Ishikawa (cell line): ENCODE measurements around the gene DENND4A.

Experiments
- CEBPB ChIP-seq: IDR thresholded peaks from 2 replicates; pipeline ENCODE4 v1.6.1; 2012
- CREB1 ChIP-seq: IDR thresholded peaks from 2 replicates; pipeline ENCODE4 v1.6.1; 2012; ENCODE audit warnings: low read depth
- EGR1 ChIP-seq: IDR thresholded peaks from 2 replicates; pipeline ENCODE4 v1.6.1; 2012
- EP300 ChIP-seq: IDR thresholded peaks from 2 replicates; pipeline ENCODE4 v1.6.1; 2012; ENCODE audit warnings: borderline replicate concordance
- FOXM1 ChIP-seq: IDR thresholded peaks from 2 replicates; pipeline ENCODE4 v1.6.1; 2012; ENCODE audit warnings: low read depth, borderline replicate concordance
- NFIC ChIP-seq: IDR thresholded peaks from 2 replicates; pipeline ENCODE4 v1.6.1; 2012
- RAD21 ChIP-seq: IDR thresholded peaks from 2 replicates; pipeline ENCODE4 v1.6.1; 2012; ENCODE audit warnings: low read depth
- TAF1 ChIP-seq: IDR thresholded peaks from 2 replicates; pipeline ENCODE4 v1.6.1; 2012; ENCODE audit warnings: low read depth, mild to moderate bottlenecking
- TCF12 ChIP-seq: IDR thresholded peaks from 2 replicates; pipeline ENCODE4 v1.6.1; 2012; ENCODE audit warnings: low read depth
- TEAD4 ChIP-seq: IDR thresholded peaks from 2 replicates; pipeline ENCODE4 v1.6.1; 2012
- YY1 ChIP-seq: IDR thresholded peaks from 2 replicates; pipeline ENCODE4 v1.6.1; 2012; ENCODE audit warnings: low read depth
- ZBTB7A ChIP-seq: IDR thresholded peaks from 2 replicates; pipeline ENCODE4 v1.6.1; 2012; ENCODE audit warnings: low read depth
- TF ChIP-seq, protein P1 (sequence below): IDR thresholded peaks from 2 replicates; pipeline ENCODE4 v1.6.1; 2012
- TF ChIP-seq, protein P2 (sequence below): IDR thresholded peaks from 2 replicates; pipeline ENCODE4 v1.6.1; 2012; ENCODE audit warnings: low read depth, mild to moderate bottlenecking
- TF ChIP-seq, protein P3 (sequence below): IDR thresholded peaks from 2 replicates; pipeline ENCODE4 v1.6.1; 2012

The DENND4A gene

DNA sequence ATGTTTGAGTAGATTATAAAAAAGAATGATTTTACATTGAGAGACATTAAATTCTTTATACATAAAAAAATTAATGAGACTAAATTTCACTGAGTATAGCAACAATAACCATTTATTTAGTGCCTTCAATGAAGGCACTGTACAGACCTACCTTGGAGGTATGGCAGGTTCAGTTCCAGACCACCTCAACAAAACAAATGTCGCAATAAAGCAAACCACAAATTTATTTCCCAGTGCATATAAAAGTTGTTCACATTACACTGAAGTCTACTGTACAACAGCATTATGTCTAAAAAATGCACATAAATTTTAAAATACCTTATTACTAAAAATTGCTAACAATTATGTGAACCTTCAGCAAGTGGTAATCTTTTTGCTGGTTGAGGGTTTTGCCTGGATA lies 111.5 kb downstream of the DENND4A start:
- TF ChIP-seq CREB1, result no peak
- TF ChIP-seq ZBTB7A, result no peak
- no peak for TF ChIP-seq TCF12
- TF ChIP-seq, protein P1, sequence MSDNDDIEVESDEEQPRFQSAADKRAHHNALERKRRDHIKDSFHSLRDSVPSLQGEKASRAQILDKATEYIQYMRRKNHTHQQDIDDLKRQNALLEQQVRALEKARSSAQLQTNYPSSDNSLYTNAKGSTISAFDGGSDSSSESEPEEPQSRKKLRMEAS, result no peak
- TF ChIP-seq TAF1, result no peak
- TF ChIP-seq CEBPB, result no peak
- TF ChIP-seq, protein P2, sequence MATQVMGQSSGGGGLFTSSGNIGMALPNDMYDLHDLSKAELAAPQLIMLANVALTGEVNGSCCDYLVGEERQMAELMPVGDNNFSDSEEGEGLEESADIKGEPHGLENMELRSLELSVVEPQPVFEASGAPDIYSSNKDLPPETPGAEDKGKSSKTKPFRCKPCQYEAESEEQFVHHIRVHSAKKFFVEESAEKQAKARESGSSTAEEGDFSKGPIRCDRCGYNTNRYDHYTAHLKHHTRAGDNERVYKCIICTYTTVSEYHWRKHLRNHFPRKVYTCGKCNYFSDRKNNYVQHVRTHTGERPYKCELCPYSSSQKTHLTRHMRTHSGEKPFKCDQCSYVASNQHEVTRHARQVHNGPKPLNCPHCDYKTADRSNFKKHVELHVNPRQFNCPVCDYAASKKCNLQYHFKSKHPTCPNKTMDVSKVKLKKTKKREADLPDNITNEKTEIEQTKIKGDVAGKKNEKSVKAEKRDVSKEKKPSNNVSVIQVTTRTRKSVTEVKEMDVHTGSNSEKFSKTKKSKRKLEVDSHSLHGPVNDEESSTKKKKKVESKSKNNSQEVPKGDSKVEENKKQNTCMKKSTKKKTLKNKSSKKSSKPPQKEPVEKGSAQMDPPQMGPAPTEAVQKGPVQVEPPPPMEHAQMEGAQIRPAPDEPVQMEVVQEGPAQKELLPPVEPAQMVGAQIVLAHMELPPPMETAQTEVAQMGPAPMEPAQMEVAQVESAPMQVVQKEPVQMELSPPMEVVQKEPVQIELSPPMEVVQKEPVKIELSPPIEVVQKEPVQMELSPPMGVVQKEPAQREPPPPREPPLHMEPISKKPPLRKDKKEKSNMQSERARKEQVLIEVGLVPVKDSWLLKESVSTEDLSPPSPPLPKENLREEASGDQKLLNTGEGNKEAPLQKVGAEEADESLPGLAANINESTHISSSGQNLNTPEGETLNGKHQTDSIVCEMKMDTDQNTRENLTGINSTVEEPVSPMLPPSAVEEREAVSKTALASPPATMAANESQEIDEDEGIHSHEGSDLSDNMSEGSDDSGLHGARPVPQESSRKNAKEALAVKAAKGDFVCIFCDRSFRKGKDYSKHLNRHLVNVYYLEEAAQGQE, result no peak
- TF ChIP-seq RAD21, result no peak

DNA sequence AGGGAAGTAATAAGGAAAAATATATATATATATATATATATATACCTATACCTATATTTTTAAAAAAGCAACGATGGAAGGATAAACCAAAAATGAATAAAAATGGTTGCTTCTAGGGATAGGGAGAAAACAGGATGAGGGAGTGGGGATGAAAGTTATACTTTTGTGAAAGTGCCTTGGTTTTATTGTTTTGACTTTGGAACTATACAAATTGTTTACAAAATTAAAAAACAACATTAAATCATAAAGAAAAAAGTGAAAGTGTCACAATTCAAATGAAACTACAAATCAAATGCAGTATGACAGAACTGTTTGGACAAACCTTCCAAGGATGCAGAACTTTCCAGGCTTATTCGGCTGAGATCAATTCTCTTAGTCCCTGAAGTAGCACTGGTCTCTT lies 116.0 kb downstream of the DENND4A start:
- TF ChIP-seq, protein P2, result no peak
- TF ChIP-seq NFIC (no peak), TAF1 (no peak), YY1 (no peak), RAD21 (no peak), EP300 (no peak), EGR1 (no peak), CEBPB (no peak), TEAD4 (no peak), TCF12 (no peak), ZBTB7A (no peak), FOXM1 (no peak), CREB1 (no peak)
- TF ChIP-seq, protein P3, sequence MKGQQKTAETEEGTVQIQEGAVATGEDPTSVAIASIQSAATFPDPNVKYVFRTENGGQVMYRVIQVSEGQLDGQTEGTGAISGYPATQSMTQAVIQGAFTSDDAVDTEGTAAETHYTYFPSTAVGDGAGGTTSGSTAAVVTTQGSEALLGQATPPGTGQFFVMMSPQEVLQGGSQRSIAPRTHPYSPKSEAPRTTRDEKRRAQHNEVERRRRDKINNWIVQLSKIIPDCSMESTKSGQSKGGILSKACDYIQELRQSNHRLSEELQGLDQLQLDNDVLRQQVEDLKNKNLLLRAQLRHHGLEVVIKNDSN, result no peak
- TF ChIP-seq, protein P1, result no peak

DNA sequence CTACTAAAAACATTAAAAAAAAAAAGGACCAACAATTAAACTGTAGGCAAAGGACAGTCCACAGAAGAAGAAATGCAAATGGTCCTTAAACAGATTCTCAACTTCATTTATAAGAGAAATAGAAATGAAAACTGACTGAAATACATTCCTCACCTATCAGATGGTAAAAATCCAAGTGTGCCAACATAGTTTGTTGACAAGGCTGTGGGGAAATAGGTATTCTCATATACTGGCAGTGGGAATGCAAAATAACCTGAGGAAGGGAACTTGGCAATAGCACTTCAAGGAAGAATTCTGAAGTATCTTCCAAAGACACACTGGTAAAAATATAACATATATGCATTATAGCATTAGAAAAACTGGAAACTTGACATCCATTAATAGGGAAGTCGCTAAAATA lies 116.5 kb downstream of the DENND4A start:
- TF ChIP-seq, protein P3, result no peak
- TF ChIP-seq, protein P1, result no peak
- TF ChIP-seq EGR1, result no peak
- TF ChIP-seq FOXM1, result no peak
- TF ChIP-seq NFIC, result no peak
- TF ChIP-seq ZBTB7A, result no peak
- TF ChIP-seq, protein P2, result no peak
- TF ChIP-seq TCF12, result no peak
- no peak for TF ChIP-seq CREB1
- no peak for TF ChIP-seq TAF1
- TF ChIP-seq EP300, result no peak
- no peak for TF ChIP-seq YY1
- TF ChIP-seq CEBPB, result no peak
- no peak for TF ChIP-seq RAD21
- no peak for TF ChIP-seq TEAD4

DNA sequence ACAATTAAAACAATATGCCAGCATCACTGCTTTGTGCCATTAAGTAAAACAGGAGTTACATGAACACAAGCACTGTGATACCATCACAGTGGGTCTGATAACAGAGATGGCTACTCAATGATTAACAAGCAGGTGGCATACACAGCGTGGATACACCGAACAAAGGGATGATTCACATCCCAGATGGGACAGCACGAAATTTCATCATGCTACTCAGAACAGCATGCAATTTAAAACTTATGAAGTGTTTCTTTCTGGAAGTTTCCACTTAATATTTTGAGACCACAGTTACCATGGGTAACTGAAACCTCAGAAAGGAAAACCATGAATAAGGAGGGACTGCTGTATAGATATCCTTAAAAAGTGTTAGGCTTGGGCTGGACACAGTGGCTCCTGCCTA lies 125.8 kb downstream of the DENND4A start:
- TF ChIP-seq, protein P2, result no peak
